Prostate gland (tissue), 2 donors: ENCODE results near the gene CSTPP1. TPM values are rescaled to one million over a fixed set of nuclear protein-coding genes. Genes with fewer than 3 reads are reported as not detected.

Experiments used
- DNase-seq: peaks from one replicate; pipeline ENCODE4 v3.0.0-alpha.2; 2019; ENCODE audit warnings: low spot score
- H3K27ac ChIP-seq, 2 donors: fragments of 200-600 bp; sonication (generic); 2 replicates each; pipeline ENCODE4 v1.5.1; 2017 to 2019
- H3K27me3 ChIP-seq: fragments of 200-600 bp; sonication (generic); replicated peaks from 2 replicates; pipeline ENCODE4 v1.5.1; 2019; ENCODE audit not compliant: insufficient read depth
- H3K36me3 ChIP-seq, 2 donors: fragments of 200-600 bp; sonication (generic); 1 replicate in 1 of 2; 2 replicates in 1 of 2; pipeline versions ENCODE4 v1.5.1 to v1.8.1; 2017 to 2019
- H3K4me1 ChIP-seq: fragments of 200-600 bp; sonication (generic); replicated peaks from 2 replicates; pipeline ENCODE4 v1.5.1; 2019
- H3K4me3 ChIP-seq, 2 donors: fragments of 200-600 bp; sonication (generic); 2 replicates each; pipeline ENCODE4 v1.5.1; 2017 to 2019
- H3K9me3 ChIP-seq: fragments of 200-600 bp; sonication (generic); 2 replicates; pipeline ENCODE4 v1.5.1; 2017
- CTCF ChIP-seq, 4 experiments: fragments of 200-600 bp in 2 of 4; fragments of 450-650 bp in 2 of 4; sonication (generic) in 2 of 4; IDR thresholded peaks; 1 replicate in 3 of 4; 2 replicates in 1 of 4; pipeline ENCODE4 v1.5.1; 2016 to 2019; ENCODE audit warnings: antibody characterized with exemption in 4 of 4, mild to moderate bottlenecking in 2 of 4, moderate library complexity in 2 of 4
- POLR2A ChIP-seq: fragments of 450-650 bp; IDR thresholded peaks from one replicate; pipeline ENCODE4 v1.6.1; 2016; ENCODE audit warnings: antibody characterized with exemption, mild to moderate bottlenecking
- POLR2AphosphoS5 ChIP-seq: sonication (generic); formaldehyde crosslinking; IDR thresholded peaks from one replicate; pipeline ENCODE4 v1.6.1; 2017; ENCODE audit warnings: antibody characterized with exemption
- WGBS: methylation state at CpG from one replicate; pipeline ENCODE4 v1.1.5; 2018; 5-methylcytosine and 5-hydroxymethylcytosine counted together
- intact Hi-C: fragments of 100-400 bp; cut with DNase I; formaldehyde crosslinking; loops from one replicate; pipeline ENCODE4 v1.14.2; 2022
- total RNA-seq, 2 donors: library from RNA; depleted of rRNA; stranded (reverse); fragments of >200 nt; gene quantifications; one replicate each; pipeline ENCODE4 v1.1.0, GENCODE V29; 2016

The CSTPP1 gene
- total RNA-seq, 2 donors from 2014 or later = 28.5 to 47.0 TPM

- H3K4me1 ChIP-seq = no peaks in the 10 kb centered on the region
- no peaks in the 10 kb centered on the region for H3K36me3 ChIP-seq
- no peaks in the 10 kb centered on the region for H3K27me3 ChIP-seq
- H3K27ac ChIP-seq = no peak overlapping the region
- H3K9me3 ChIP-seq = no peaks in the 10 kb centered on the region
- no peak for TF ChIP-seq CTCF (IDR thresholded peaks at IDR 0.05)
- TF ChIP-seq POLR2A = no peak
- no peak for TF ChIP-seq POLR2AphosphoS5
- 92% methylated on average over 2 of the region's 2 CpGs for WGBS
- no peak overlapping the region for H3K4me3 ChIP-seq
- no peak for DNase-seq
- intact Hi-C loops = no loop called here
Observed at GRCh38 chr11:47062736-47063135, 126.2 kb downstream of the CSTPP1 start.

GRCh38 chr11:47067401-47067800 is 130.8 kb downstream of the CSTPP1 start:
- DNase-seq = no peak
- no peaks in the 10 kb centered on the region for H3K4me1 ChIP-seq
- H3K9me3 ChIP-seq = no peaks in the 10 kb centered on the region
- no peak overlapping the region for H3K4me3 ChIP-seq
- no peaks in the 10 kb centered on the region for H3K27me3 ChIP-seq
- H3K36me3 ChIP-seq = no peaks in the 10 kb centered on the region
- no peak overlapping the region for H3K27ac ChIP-seq
- intact Hi-C loops = no loop called here
- WGBS = 92% methylated on average over 4 of the region's 4 CpGs
- TF ChIP-seq CTCF (IDR thresholded peaks at IDR 0.05) = no peak
- no peak for TF ChIP-seq POLR2A
- no peak for TF ChIP-seq POLR2AphosphoS5

GRCh38 chr11:47070769-47071168 is 134.2 kb downstream of the CSTPP1 start:
- Histone ChIP-seq H3K36me3 (no peaks in the 10 kb centered on the region), H3K27ac (no peak overlapping the region), H3K9me3 (no peaks in the 10 kb centered on the region), H3K27me3 (no peaks in the 10 kb centered on the region), H3K4me3 (no peak overlapping the region), H3K4me1 (no peaks in the 10 kb centered on the region)
- intact Hi-C loops = no loop called here
- TF ChIP-seq POLR2A (no peak), CTCF (IDR thresholded peaks at IDR 0.05) (no peak), POLR2AphosphoS5 (no peak)
- no peak for DNase-seq
- 93% methylated on average over 1 of the region's 1 CpG for WGBS

DNA sequence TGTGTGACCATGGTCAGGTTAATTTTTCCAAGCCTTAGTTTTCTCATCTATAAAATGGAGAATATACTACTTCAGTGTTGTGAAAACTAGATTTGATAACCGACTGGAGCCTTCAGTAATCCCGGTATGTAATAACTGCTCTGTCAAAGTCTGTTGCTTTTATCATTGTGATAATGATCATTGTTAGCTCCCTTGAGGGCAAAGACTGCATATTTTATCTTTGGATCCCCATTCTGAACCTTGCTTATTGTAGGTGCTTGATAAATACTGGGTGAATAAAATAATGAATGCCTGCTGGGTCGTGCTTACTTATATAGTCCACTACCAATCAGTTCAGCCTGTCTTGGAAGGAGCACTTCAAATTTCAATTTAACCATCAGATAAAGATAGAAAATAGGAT is 134.8 kb downstream of the CSTPP1 start:
- WGBS = 20% methylated on average over 3 of the region's 3 CpGs
- Histone ChIP-seq H3K4me3 (no peak overlapping the region), H3K9me3 (no peaks in the 10 kb centered on the region), H3K27me3 (no peaks in the 10 kb centered on the region), H3K27ac (no peak overlapping the region), H3K36me3 (no peaks in the 10 kb centered on the region), H3K4me1 (no peaks in the 10 kb centered on the region)
- no peak for DNase-seq
- TF ChIP-seq CTCF (IDR thresholded peaks at IDR 0.05) = no peak
- no peak for TF ChIP-seq POLR2A
- TF ChIP-seq POLR2AphosphoS5 = no peak
- intact Hi-C loops = no loop called here

DNA sequence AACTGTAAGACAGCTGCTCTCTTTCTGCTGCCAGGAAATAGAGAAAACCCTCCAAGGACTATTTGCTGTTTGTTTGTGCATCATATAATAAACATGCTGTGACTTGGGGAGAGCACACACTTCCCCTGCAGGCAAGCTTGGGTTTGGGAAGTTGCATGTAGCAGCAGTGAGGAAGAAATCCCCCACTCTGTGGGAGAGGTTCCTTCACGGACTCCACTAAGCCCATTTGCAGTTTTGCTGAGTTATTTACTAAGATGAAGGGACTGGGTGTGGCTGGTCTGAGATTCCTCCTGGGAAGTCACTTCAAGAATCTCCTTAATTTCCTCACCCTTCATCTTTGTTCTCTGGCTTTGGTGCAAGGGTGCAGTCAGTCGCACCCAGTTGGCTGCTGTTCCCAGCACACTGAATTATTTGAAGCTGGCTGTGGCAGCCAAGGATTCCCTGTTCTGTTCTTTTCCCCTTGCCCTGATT is 135.3 kb downstream of the CSTPP1 start:
- no peak for DNase-seq
- WGBS = 42% methylated on average over 2 of the region's 2 CpGs
- Histone ChIP-seq H3K9me3 (no peaks in the 10 kb centered on the region), H3K36me3 (no peaks in the 10 kb centered on the region), H3K27me3 (no peaks in the 10 kb centered on the region), H3K4me1 (no peaks in the 10 kb centered on the region), H3K4me3 (no peak overlapping the region), H3K27ac (no peak overlapping the region)
- intact Hi-C loops = no loop called here
- TF ChIP-seq CTCF (IDR thresholded peaks at IDR 0.05) = no peak
- no peak for TF ChIP-seq POLR2AphosphoS5
